Fibroblast of skin of back (primary cell): ENCODE measurements around the gene BMPR1A. TPM values are rescaled to one million over a fixed set of nuclear protein-coding genes. Genes with fewer than 3 reads are reported as not detected.

Experiments used
- DNase-seq: peaks from one replicate; pipeline ENCODE4 v3.0.0-alpha.2; 2013
- polyA plus RNA-seq, 2 experiments: library from polyadenylated mRNA; unstranded; fragments of 120-200 nt; gene quantifications; one replicate each; pipeline ENCODE4 v1.2.1, GENCODE V29; 2013; ENCODE audit not compliant: insufficient read length in 2 of 2

The BMPR1A gene
- 27.6 TPM for polyA plus RNA-seq (2013, experiment 1 of 2; ENCODE audit: insufficient read length)
- polyA plus RNA-seq (2013, experiment 2 of 2; ENCODE audit: insufficient read length): 24.8 TPM

DNA sequence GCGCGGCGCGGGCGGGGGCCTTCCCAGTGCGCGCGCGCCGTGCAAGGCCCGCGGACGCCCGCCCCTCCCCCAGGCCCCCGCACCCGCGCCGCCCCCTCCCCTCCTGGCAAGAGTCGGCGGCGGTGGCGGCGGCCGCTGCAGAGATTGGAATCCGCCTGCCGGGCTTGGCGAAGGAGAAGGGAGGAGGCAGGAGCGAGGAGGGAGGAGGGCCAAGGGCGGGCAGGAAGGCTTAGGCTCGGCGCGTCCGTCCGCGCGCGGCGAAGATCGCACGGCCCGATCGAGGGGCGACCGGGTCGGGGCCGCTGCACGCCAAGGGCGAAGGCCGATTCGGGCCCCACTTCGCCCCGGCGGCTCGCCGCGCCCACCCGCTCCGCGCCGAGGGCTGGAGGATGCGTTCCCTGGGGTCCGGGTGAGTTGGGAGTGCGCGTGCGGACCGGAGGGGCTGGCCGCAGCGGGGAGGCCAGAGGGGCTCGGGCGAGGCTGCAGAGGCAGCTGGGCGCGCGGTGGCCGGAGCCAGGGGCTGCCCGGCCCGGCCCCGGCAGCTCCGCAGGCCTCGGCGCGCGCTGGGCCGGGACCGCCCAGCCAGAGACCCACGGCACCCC lies at the start of gene BMPR1A:
Gene BMPR1A, plus strand, starts transcription at position 109 of the 602 bp plus-strand sequence. CDS start 119,400 bp downstream, outside the sequence.
- peak; percentile 90 for DNase-seq

DNA sequence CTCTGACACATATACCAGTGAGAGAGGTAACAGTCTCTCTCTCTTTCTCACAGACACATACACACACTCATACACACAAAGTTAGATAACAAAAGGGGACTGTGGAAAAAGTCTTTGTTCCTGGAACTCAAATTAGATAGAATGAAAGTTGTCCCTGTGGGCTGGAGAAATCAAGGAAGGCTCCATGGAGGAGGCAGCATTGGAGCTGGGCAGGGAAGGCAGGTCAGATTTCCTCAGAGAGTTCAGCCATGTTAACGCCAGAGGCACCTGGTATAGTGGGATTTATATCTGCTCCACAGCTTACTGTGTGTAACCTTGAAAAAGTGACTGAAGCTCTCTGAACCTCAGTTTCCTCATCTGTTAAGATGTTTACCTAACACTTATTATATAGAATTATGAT lies 49.4 kb upstream of the BMPR1A start:
- DNase-seq: no peak

DNA sequence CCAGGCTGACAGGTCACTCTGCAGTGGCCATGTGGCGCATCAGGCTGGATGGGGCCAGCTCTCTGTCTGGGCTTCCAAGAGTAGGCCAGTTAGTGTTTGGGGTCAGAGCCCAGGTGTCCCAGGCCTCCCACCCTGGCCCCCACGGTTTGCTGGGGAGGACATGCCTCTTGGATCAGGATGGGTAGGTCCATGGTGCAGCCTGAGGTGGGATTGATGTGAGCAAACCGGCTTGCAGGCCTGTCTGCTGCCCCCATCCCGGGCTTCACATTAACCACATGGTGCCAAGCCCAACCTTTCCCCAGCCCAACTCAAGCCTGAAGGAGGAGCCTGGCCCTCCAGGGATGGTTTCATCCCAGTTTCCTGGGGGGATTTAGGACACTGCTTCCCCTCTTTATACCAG lies 48.9 kb upstream of the BMPR1A start:
- DNase-seq: no peak

DNA sequence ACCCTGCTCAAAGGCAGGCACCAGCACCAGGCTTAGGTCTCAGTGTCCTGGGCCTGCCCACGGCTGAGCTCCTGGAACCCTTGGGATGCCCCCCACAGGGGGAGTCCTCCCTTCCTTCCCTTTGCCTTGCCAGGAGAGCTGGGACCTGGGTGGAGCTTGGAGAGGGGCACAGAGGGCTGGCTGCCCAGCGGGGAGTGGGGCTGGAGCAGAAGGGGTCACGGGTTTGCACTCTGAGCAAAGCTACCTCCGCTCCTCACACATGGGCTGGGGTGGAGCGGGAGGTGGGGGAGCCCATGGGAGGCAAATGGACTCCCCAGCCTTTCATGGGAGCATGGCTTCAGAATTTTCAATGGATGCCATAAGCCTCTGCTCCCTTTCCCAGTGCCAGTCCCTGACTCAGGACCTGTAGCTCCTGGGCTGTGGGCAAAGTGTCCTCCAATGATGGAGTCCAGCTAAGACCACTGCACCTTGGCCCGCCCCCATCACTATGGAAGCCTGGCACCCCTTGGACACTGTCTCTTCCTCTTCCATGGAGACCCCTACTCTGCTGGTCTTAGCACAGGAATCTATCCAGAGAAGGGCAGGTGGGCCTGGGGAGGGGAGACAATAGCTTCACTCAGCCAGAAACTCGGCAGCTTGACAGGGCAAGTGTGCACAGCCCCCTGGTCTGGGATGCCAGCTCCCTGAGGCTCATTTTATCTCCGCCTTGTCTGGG lies 48.2 kb upstream of the BMPR1A start:
- no peak for DNase-seq

DNA sequence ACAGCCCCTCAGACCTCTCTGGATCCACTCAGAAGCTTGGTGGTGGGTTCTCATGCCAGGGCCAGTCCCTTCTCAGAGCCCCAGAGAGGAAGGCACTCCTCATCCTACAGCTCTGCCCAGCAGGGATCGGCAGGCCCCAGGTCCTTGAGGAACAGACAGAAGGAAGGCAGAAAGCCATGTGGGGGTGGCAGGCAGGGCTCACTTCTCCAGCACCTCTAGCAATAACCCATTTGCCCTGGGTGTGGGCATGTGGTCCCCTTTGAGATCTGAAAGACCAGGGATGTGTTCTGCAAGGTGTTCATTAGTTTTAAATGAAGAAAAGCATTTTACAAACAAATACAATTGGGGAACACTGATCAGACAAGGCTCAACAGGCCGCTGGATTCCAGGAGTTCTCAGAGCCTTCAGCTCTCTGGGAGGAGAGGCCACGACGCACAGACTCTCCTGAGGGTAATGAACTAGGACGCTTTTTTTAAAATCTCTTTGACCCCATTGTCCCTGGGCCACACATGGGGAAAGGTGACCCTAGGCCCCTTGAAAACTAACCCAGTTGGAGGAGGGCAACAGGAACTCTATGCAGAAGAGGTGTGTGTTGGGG lies 47.5 kb upstream of the BMPR1A start:
- no peak for DNase-seq

DNA sequence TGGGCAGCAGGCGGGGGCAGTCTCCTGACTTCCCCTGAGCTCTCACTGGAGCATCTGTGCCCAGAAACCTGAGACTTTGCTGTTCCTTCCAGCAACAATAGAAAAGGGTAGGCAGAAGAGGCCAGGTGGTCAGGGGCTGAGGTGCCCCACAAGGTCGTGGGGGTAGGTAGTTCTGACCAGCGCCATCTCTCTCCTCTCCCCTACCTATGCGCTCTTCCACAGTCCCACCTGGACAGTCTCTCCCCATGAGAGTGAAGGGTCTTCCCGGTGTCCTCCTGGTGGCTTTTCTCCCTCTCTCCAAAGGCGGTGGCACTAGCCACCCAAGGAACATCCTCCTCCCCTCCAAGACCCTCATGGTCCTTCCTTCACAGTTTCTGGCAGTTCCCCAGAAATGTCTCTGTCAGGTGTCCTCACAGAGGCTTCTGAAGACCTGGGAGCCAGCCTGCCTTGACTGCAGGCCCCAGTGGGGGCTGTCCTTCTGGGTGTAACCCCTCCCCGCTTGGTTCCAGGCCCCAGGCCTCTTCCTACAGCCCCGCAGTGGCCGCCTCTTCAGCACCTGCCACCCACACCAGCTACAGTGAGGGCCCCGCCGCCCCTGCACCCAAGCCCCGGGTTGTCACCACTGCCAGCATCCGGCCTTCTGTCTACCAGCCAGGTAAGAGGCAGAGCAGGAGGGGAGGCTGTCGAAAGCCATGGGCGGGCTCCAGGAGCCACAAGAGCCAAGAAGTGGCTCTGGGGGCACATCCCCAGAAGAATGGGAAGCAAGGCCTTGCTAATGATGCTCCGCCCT lies 46.8 kb upstream of the BMPR1A start:
- DNase-seq: no peak

DNA sequence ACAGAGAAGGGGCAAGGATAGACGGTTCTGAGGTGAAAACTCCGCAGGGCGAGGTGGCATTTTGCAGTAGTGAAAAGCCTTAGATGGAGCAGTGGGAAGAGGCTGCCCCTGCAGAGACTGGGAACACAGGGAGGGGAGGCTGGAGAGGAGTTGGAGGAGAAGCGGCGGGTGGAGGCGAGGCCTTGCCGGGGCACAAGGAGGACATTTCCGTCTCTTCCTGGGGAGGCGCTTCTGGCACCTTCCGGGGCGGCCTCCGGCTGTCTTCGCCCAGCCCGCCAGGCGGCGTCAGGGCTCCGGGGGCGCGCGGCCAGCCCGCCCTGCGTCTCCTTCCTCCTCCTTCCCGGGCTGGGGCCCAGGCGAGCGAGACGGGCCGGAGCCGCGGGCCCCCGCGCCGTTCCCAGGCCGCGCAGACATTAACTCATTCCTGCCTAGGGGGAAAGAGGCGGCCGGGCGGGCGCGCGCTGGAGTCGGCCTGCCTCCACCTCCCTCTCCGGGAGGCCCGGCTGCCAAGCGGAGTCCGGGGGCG lies 45.4 kb upstream of the BMPR1A start:
- DNase-seq: peak; percentile 90

DNA sequence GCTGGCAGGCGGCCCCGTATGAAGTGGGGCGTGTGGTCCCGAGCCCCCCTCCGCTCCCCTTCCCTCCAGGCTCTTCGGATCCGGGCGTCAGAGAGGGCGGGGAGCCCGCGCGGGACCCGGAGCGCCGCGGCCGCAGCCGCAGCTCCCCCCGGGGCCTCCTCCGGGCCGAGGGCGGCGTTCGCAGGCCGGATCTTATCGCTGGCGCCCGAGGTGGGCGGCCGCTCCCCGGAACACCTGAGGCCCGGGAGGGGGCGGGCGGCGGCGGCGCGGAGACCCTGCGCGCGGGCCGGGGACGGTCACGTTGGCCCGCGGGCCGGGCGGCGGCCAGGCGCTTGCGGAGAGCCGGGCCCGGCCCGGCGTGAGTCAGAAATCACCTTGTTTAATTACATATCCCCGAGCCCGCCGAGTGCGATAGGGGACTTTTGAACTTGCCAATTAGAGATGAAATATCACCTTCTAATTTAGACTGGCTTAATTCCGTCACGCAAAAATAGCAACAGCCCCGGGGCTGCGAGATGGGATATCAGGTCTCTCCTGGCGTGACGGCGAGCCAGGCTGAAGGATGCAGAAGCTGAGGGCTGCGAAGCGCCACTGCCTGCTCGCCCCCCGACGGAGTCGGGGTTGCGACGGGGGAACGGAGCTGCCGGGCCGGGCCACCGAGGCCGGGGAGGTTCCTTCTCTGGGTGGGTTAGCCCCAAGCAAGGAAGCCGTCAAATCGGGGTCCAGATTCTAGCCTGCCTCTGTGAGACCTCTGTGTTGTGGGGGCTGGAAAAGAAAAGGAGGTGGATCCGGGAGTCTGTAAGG lies 44.7 kb upstream of the BMPR1A start:
- DNase-seq: peak; percentile 46

DNA sequence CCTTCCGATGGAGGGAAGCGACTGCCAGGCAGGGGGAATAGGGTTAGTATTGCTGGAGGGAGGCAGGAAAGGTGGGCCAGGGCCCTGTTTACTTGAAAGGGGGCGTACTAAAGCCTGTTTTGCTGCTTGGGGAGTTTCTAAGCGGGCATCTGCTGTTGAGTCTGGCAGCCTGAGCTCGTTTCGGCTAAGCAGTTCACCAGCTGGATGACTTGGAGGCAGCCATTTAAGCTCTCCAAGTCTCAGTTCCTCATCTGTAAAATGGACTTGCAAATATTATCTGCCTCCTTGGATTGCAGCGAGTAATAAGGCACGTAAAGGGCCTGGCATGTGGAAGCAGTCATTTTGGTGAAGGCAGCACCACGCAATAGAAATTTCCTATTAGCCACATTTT lies 44.1 kb upstream of the BMPR1A start:
- no peak for DNase-seq

DNA sequence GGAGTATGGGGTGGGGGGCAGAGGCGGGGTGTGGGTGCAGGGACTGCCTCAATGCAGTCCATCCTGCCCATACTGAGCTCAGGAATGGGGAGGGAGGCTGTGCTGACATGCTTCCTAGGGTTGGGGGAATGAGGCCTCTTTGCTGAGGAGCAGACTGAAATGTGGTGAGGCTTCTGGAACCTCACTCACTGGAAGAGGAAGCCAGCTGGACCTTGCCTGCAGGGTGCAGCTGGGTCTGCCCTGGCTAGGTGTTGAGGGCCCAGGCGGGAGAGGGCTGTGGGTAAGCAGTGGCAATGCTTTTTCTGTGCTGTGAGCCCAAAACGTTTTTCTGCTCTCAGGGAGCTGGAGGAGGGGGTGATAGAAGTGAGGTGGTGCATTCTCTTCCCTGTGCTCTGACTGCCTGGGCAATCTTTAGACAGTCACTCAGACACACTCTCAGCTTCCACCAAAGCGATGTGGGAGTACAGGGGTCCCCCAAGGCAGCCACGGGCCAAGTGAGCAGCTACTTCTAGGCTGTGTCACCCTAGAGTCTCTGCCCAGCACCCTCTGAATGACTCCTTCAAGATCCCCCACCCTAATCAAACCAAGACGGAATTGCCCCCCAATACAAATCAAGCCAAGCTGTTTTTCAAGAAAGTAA lies 41.1 kb upstream of the BMPR1A start:
- DNase-seq: no peak

DNA sequence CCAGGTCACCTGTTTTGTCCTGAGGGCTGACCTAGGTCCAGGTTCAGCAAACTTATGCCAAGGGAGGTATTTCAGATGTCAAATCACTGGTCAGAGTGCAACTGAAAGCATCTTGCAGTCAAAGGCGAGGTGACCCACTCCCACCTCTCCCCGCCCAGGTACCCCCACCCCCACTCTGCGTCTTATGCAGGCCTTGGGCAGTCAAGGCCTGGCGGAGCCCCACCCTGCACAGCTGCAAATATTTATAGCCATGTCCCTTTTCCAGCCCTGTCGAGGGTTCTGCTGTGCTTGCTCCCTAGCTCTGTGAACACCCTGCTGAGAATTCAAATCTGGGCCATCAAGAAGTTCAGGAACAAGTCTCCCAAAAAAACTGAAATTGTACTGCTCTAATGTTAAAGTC lies 40.6 kb upstream of the BMPR1A start:
- no peak for DNase-seq

DNA sequence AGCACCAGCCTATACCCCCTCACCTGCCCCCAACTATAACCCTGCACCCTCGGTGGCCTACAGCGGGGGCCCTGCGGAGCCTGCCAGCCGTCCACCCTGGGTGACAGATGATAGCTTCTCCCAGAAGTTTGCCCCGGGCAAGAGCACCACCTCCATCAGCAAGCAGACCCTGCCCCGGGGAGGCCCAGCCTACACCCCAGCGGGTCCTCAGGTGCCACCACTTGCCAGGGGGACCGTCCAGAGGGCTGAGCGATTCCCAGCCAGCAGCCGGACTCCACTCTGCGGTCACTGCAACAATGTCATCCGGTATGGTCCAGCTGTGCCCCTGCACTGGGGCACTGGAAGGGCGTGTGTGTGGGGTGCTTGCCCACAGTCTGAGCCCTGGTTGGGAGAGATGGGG lies 40.0 kb upstream of the BMPR1A start:
- no peak for DNase-seq

DNA sequence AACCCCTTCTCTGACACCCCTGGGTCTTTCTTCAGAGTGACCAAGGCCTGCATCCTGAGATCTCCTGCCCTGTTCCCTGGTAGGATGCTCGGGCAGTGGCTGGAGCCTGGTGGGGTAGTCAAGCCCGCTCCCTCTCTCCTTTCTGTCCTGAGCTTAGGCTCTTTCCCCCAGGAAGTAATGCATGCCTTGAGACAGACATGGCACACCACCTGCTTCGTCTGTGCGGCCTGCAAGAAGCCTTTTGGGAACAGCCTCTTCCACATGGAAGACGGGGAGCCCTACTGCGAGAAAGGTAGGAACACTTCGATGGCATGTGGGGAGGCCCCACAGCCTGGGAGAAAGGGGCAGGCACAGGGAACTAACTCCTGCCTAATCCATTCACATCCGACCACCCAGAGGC lies 37.9 kb upstream of the BMPR1A start:
- no peak for DNase-seq

DNA sequence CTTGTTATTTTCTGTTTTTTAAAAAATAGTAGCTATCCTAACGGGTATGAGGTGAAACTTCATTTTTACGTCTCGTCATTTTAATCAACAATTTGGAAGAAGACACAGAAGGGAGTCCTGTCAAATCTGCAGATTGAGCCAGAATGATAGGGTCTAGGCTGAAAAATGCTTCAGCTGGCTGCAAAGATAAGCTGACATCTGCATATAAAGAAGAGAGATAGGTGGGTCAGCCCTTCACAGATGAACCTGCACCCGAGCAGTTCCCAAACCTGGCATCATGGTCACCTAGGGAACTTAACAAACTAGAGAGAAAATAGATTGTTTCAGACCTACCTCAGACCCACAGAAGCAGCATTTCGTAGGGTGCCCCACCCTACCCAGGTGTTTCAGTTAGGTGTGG lies 35.2 kb upstream of the BMPR1A start:
- no peak for DNase-seq

DNA sequence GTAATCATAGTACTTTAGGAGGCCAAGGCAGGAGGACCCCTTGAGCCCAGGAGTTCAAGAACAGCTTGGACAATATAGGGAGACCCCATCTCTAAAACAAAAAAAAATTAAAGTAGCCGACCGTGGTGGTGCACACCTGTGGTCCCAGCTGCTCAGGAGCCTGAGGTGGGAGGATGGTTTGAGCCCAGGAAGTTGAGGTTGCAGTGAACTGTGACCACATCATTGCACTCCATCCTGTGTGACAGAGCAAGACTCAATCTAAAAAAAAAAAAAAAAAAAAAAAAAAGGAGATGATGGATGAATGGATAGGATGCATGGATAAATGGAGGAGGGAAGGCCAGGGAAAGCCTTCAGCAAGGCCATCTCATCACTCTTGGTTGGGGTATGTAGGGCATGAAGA lies 33.4 kb upstream of the BMPR1A start:
- no peak for DNase-seq

DNA sequence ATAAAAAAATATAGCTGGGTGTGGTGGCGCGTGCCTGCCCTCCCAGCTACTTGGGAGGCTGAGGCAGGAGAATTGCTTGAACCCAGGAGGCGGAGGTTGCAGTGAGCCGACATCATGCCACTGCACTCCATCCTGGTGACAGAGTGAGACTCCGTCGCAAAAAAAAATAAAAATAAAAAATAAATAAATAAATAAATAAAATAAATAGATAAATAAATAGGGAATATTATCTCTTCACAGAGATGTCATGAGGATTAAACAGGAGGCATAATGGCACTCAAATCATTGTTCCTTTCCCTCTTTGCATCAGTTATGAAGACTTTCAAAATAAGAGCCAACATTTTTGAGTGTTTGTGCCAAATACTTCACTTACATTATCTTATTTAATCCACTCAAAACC lies 32.0 kb upstream of the BMPR1A start:
- no peak for DNase-seq

DNA sequence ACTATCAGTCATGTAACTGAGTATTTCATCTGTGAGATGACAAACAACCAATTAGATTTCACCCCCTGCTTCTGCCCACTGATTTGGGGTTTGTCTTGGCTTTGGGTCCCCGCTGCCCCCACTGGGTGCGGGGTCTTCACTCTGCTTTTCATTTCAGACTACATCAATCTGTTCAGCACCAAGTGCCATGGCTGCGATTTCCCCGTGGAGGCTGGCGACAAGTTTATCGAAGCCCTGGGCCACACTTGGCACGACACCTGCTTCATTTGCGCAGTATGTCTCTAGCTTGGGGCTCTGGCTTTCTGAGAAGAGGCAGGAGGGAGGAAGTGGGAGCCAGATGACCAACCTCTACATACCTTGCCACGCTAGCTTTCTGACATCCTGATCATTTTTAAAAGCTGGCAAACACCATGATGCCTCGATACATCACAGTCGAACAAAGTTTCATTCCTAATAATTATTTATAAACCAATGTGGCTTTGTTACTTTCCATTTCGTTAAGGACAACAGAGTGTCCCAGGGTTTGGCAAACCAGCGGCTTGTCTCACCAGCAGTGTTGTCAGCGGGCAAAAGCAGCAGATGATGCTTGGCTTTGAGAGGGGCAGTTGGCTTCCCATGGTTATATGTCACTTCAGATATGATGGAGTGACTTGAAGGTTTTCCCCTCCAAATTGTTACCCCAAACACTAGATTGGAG lies 30.3 kb upstream of the BMPR1A start:
- no peak for DNase-seq

DNA sequence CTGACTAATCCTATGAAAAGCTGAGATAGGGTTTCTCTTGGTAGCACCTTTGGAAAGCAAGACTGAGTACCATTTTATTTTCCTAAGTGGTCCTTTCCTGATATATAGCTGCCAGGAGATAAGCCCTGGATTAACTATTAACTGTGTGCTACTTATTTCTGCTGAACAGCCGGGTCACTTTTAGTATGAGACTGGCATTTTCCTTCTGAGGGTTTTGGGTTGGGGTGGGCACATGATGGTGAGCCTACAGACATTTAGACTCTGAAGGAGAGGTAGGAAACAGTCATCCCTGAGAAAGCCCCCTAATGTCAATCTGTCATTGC lies 29.8 kb upstream of the BMPR1A start:
- DNase-seq: no peak

DNA sequence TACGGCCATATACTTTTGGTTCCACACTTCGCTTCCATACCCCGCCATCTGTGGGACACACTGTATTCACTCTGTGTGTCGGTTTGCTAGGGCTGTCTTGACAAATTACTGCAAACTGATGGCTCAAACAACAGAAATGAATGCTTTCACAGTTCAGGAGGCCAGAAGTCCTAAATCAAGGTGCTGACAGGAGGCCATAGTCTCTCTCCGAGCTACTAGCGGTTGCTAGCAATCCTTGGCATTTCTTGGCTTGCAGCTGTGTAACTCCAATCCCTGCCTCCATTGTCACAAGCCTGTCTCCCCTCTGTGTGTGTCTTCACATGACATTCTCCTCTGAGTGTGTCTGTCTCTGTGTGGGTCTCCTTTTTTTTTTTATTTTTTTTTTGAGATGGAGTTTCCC lies 28.9 kb upstream of the BMPR1A start:
- no peak for DNase-seq

DNA sequence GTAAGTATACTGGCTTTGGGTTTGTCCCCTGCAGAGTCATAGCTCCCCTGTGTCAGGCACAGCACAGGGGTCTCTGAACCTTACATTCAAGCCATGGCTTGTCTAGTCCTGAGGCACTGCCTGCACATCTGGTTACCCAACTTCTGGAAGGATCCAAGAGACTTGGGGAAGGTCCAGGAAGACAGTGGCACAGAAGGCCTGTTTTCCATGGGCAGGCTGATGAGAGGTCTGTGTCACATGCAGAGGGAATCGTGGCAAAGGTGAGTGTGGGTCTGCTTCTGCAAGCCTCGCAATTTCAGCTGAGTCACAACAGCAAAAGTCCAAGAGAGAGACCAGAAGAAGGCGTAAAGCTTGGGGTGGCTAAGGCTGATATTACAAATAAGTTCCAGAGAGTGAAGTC lies 28.4 kb upstream of the BMPR1A start:
- DNase-seq: no peak

DNA sequence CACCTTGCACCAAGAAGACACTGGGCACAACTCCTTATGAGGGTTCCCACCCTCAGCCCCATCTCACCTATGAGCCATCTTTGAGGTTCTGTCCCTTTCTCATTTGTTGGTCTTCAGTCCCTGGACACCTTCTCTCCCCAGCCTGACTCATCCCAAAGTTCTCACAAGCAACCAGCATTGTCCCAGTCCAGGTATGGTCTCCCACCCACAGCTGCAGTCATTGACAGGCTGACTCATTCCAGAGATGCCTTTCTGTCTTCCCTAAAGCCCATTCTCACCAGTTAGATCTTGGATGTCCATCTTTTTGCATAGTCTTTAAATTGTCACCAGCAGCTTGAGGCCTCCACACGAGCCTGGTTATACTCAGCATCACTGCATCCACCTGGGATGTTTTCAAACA lies 26.7 kb upstream of the BMPR1A start:
- DNase-seq: no peak
